H9 (cell line): ENCODE measurements around the gene ZIC4. TPM values are rescaled to one million over a fixed set of nuclear protein-coding genes. Genes with fewer than 3 reads are reported as not detected.

ENCODE experiments used
- DNase-seq: peaks from one replicate; pipeline ENCODE4 v3.0.0-alpha.2; 2017
- H2AFZ ChIP-seq: one replicate; pipeline ENCODE4 v1.6.1; 2013; ENCODE audit warnings: mild to moderate bottlenecking, low read length, control low read depth, moderate library complexity
- H2AK5ac ChIP-seq: 2 replicates; pipeline ENCODE4 v1.6.1; 2013; ENCODE audit warnings: low read length, control low read depth, mixed read lengths; ENCODE audit not compliant: insufficient read length
- H2BK120ac ChIP-seq: one replicate; pipeline ENCODE4 v1.6.1; 2013; ENCODE audit warnings: low read depth, mild to moderate bottlenecking, low read length, control low read depth, inconsistent platforms; ENCODE audit not compliant: poor library complexity, severe bottlenecking
- H2BK12ac ChIP-seq: 2 replicates; pipeline ENCODE4 v1.6.1; 2013; ENCODE audit warnings: low read length, control low read depth, mixed read lengths, low read depth; ENCODE audit not compliant: insufficient read length
- H2BK15ac ChIP-seq: 2 replicates; pipeline ENCODE4 v1.6.1; 2013; ENCODE audit warnings: low read depth, low read length, control low read depth
- H2BK20ac ChIP-seq: one replicate; pipeline ENCODE4 v1.6.1; 2013; ENCODE audit warnings: low read depth, mild to moderate bottlenecking, low read length, control low read depth, inconsistent platforms; ENCODE audit not compliant: poor library complexity, severe bottlenecking
- H2BK5ac ChIP-seq: 2 replicates; pipeline ENCODE4 v1.6.1; 2013; ENCODE audit warnings: low read length, control low read depth, mixed read lengths; ENCODE audit not compliant: insufficient read length
- H3K14ac ChIP-seq: 2 replicates; pipeline ENCODE4 v1.6.1; 2013; ENCODE audit warnings: low read length, control low read depth; ENCODE audit not compliant: insufficient read depth
- H3K18ac ChIP-seq: 2 replicates; pipeline ENCODE4 v1.6.1; 2013; ENCODE audit warnings: low read depth, mild to moderate bottlenecking, mixed read lengths, low read length, control low read depth; ENCODE audit not compliant: insufficient read length
- H3K23ac ChIP-seq: 2 replicates; pipeline ENCODE4 v1.6.1; 2013; ENCODE audit warnings: low read length, control low read depth, mixed read lengths, low read depth; ENCODE audit not compliant: insufficient read length
- H3K23me2 ChIP-seq: 2 replicates; pipeline ENCODE4 v1.6.1; 2013; ENCODE audit warnings: low read depth, mild to moderate bottlenecking, mixed read lengths, low read length, control low read depth; ENCODE audit not compliant: insufficient read length, poor library complexity, severe bottlenecking
- H3K27ac ChIP-seq: 2 replicates; pipeline ENCODE4 v1.5.1; 2013; ENCODE audit warnings: low read length, control low read depth, mixed read lengths, low read depth; ENCODE audit not compliant: insufficient read length
- H3K27me3 ChIP-seq: 2 replicates; pipeline ENCODE4 v1.6.1; 2013; ENCODE audit warnings: low read length, control low read depth, inconsistent platforms; ENCODE audit not compliant: insufficient read depth
- H3K4ac ChIP-seq: 2 replicates; pipeline ENCODE4 v1.6.1; 2013; ENCODE audit warnings: low read depth, mild to moderate bottlenecking, control low read depth, inconsistent platforms, low read length, moderate library complexity
- H3K4me1 ChIP-seq: 2 replicates; pipeline ENCODE4 v1.6.1; 2013; ENCODE audit warnings: low read length, control low read depth, inconsistent platforms; ENCODE audit not compliant: insufficient read depth
- H3K4me2 ChIP-seq: 2 replicates; pipeline ENCODE4 v1.6.1; 2013; ENCODE audit warnings: low read length, control low read depth, mixed read lengths; ENCODE audit not compliant: insufficient read length, insufficient read depth
- H3K56ac ChIP-seq: 2 replicates; pipeline ENCODE4 v1.6.1; 2013; ENCODE audit warnings: low read depth, mild to moderate bottlenecking, mixed read lengths, low read length, control low read depth; ENCODE audit not compliant: insufficient read length
- H3K79me1 ChIP-seq: 2 replicates; pipeline ENCODE4 v1.6.1; 2013; ENCODE audit warnings: low read depth, mild to moderate bottlenecking, moderate library complexity, low read length, control low read depth, inconsistent platforms; ENCODE audit not compliant: insufficient read depth, poor library complexity, severe bottlenecking
- H3K79me2 ChIP-seq: 2 replicates; pipeline ENCODE4 v1.6.1; 2013; ENCODE audit warnings: low read length, control low read depth, inconsistent platforms; ENCODE audit not compliant: insufficient read depth
- H3K9ac ChIP-seq: 2 replicates; pipeline ENCODE4 v1.6.1; 2013; ENCODE audit warnings: low read length, control low read depth, mixed read lengths; ENCODE audit not compliant: insufficient read length; ENCODE audit errors: extremely low read depth
- H3K9me3 ChIP-seq: one replicate; pipeline ENCODE4 v1.6.1; 2013; ENCODE audit warnings: low read depth, low read length, inconsistent platforms; ENCODE audit not compliant: control insufficient read depth
- H3T11ph ChIP-seq: one replicate; pipeline ENCODE4 v1.6.1; 2013; ENCODE audit warnings: mild to moderate bottlenecking, low read length, control low read depth, inconsistent platforms
- H4K20me1 ChIP-seq: one replicate; pipeline ENCODE4 v1.6.1; 2013; ENCODE audit not compliant: control insufficient read depth, insufficient read length, insufficient read depth
- H4K5ac ChIP-seq: 2 replicates; pipeline ENCODE4 v1.6.1; 2013; ENCODE audit warnings: low read depth, mild to moderate bottlenecking, mixed read lengths, low read length, control low read depth; ENCODE audit not compliant: insufficient read length
- H4K8ac ChIP-seq: replicated peaks from 2 replicates; pipeline ENCODE4 v1.6.1; 2013; ENCODE audit warnings: low read length, control low read depth, mixed read lengths, low read depth; ENCODE audit not compliant: insufficient read length
- H4K91ac ChIP-seq: 2 replicates; pipeline ENCODE4 v1.6.1; 2013; ENCODE audit warnings: low read depth, mild to moderate bottlenecking, moderate library complexity, mixed read lengths, low read length, control low read depth; ENCODE audit not compliant: insufficient read length
- H3K27ac Mint-ChIP-seq, 3 experiments: 2 replicates in 2 of 3; 3 replicates in 1 of 3; pipeline ENCODE4 v1.8.0; 2020 to 2021; ENCODE audit warnings: mixed read lengths in 3 of 3, mild to moderate bottlenecking in 1 of 3, moderate library complexity in 1 of 3
- H3K27me3 Mint-ChIP-seq: 2 replicates; pipeline ENCODE4 v1.8.0; 2021; ENCODE audit warnings: low read depth, mild to moderate bottlenecking, moderate library complexity, mixed read lengths
- H3K36me3 Mint-ChIP-seq, 3 experiments: 2 replicates in 2 of 3; 3 replicates in 1 of 3; pipeline ENCODE4 v1.8.0; 2020 to 2021; ENCODE audit warnings: low read depth in 3 of 3, mixed read lengths in 3 of 3; ENCODE audit not compliant: insufficient read depth in 1 of 3
- H3K4me1 Mint-ChIP-seq, 2 experiments: 2 replicates each; pipeline ENCODE4 v1.8.0; 2020; ENCODE audit warnings: mixed read lengths in 2 of 2
- H3K4me3 Mint-ChIP-seq, 2 experiments: 2 replicates in 1 of 2; 3 replicates in 1 of 2; pipeline ENCODE4 v1.8.0; 2020 to 2021; ENCODE audit warnings: mild to moderate bottlenecking in 2 of 2, mixed read lengths in 2 of 2, moderate library complexity in 1 of 2
- H3K9me3 Mint-ChIP-seq, 2 experiments: 2 replicates in 1 of 2; 3 replicates in 1 of 2; pipeline ENCODE4 v1.8.0; 2020; ENCODE audit warnings: mild to moderate bottlenecking in 2 of 2, mixed read lengths in 2 of 2, moderate library complexity in 1 of 2
- WGBS: extraction: QIAGEN DNeasy Blood & Tissue Kit; methylation state at CpG from one replicate; pipeline ENCODE4 v1.1.7; 2013; ENCODE audit warnings: missing lambda C conversion rate, low lambda C conversion rate, mixed read lengths; ENCODE audit not compliant: insufficient read length; ENCODE audit errors: extremely low coverage; 5-methylcytosine and 5-hydroxymethylcytosine counted together
- total RNA-seq: library from RNA; stranded (reverse); gene quantifications from 2 replicates; pipeline ENCODE4 v1.2.1, GENCODE V29; 2021
- TF ChIP-seq, protein P1 (sequence below): fragments of 200-600 bp; sonication (generic); conservative IDR thresholded peaks from 3 replicates; pipeline ENCODE4 v1.8.0; 2021; ENCODE audit warnings: antibody characterized with exemption, mild to moderate bottlenecking

The ZIC4 gene
- total RNA-seq, 1 experiment from 2014 or later: not detected

- DNase-seq: no peak
- Histone ChIP-seq H4K5ac (no peak overlapping the region), H2BK20ac (no peak overlapping the region), H3K4me1 (peaks cover 2% of the 10 kb centered on the region; the same call in 1 of the 2 replicates), H3K9me3 (no peaks in the 10 kb centered on the region), H3K4me2 (peak overlapping the region; percentile 84), H2BK5ac (no peak overlapping the region), H4K8ac (no peak overlapping the region), H3K9ac (no peak overlapping the region), H3K27me3 (peaks cover 84% of the 10 kb centered on the region), H2BK15ac (no peak overlapping the region), H2BK12ac (no peak overlapping the region), H3K23ac (no peak overlapping the region), H2AFZ (no peak overlapping the region), H2BK120ac (no peak overlapping the region), H3T11ph (no peak overlapping the region), H3K27ac (no peak overlapping the region), H3K56ac (no peak overlapping the region), H3K4ac (no peak overlapping the region), H3K18ac (no peak overlapping the region), H3K79me2 (no peaks in the 10 kb centered on the region), H3K14ac (no peak overlapping the region), H3K79me1 (no peaks in the 10 kb centered on the region), H4K91ac (no peak overlapping the region), H3K23me2 (peaks cover 25% of the 10 kb centered on the region), H2AK5ac (no peak overlapping the region), H4K20me1 (no peaks in the 10 kb centered on the region)
- WGBS: no CpG with 5 or more reads among the region's 27 CpGs
- TF ChIP-seq, protein P1, sequence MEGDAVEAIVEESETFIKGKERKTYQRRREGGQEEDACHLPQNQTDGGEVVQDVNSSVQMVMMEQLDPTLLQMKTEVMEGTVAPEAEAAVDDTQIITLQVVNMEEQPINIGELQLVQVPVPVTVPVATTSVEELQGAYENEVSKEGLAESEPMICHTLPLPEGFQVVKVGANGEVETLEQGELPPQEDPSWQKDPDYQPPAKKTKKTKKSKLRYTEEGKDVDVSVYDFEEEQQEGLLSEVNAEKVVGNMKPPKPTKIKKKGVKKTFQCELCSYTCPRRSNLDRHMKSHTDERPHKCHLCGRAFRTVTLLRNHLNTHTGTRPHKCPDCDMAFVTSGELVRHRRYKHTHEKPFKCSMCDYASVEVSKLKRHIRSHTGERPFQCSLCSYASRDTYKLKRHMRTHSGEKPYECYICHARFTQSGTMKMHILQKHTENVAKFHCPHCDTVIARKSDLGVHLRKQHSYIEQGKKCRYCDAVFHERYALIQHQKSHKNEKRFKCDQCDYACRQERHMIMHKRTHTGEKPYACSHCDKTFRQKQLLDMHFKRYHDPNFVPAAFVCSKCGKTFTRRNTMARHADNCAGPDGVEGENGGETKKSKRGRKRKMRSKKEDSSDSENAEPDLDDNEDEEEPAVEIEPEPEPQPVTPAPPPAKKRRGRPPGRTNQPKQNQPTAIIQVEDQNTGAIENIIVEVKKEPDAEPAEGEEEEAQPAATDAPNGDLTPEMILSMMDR: no peak
- Mint-ChIP-seq H3K4me1 (peaks cover 26 to 82% of the 10 kb centered on the region in 2 experiments), H3K36me3 (no peaks in the 10 kb centered on the region; a peak in 1 of 7 replicates), H3K27ac (no peak overlapping the region), H3K9me3 (peaks cover 0 to 6% of the 10 kb centered on the region in 2 experiments; a peak in 3 of 5 replicates), H3K27me3 (peaks cover 100% of the 10 kb centered on the region), H3K4me3 (peak overlapping the region in 1 of 2 experiments; percentile 87; a peak in 3 of 5 replicates)
Observed at GRCh38 chr3:147407498-147408187, 1.3 kb upstream of the ZIC4 start.
